NCI-H1417 treated with DMSO at 0.1 percent for 48 hours (cell line): Measurements from ENCODE around the gene PKNOX1.
A peak's percentile ranks its signal among the peaks of the same experiment; 100 is the strongest.
"Not testable (repeated sequence)": the region's sequence is repeated elsewhere in the genome, so short reads cannot be mapped to it uniquely, and the experiment has no call there.

Experiments
- DNase-seq: peaks from one replicate; lab custom pipeline; 2025; lab: John Stamatoyannopoulos, UW

PKNOX1 gene

DNA sequence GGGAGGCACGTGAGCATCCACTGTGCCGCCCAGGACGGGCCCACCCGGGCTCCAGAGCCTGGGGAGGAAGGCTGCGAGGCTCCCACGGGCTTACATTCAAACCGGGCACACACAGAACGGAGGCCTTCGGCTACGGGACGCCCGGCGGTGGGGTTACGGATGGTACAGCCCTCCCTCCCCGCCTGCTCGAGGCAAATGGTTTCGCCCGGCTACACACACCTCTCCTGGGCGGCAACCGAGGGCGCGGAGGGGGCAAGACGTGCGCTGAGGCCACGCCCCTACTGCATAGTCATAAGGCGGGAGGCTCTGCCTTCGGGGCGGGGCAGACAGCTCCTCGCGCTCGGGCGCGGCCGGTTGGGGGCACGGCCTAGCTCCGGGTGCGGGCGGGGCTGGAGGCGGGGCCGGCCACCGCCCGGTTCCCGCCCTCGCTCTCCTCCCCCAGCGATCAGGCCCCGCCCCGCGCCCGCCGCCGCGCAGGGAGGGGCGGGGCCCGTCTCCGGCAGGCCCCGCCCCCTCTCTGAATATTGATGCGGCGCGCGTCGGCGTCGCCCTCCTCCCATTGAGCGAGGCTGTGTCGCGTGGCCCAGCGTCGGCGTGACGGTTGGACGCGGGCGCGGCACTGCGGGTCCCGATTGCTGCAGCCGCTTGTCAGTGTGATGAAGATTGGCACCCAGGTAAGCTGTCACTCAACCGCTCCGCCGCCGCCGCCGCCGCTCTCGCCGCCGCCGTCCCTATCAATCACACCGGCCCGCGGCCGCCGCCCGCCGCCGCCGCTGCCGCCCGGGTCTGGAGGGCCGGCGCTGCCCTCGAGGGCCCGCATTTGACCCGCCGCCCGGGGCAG is at the start of gene PKNOX1:
TSS of gene PKNOX1 (plus strand) at position 572 of the 841 bp plus-strand sequence. CDS start 29,820 bp downstream, outside the sequence.
- peak; percentile 96 for DNase-seq

DNA sequence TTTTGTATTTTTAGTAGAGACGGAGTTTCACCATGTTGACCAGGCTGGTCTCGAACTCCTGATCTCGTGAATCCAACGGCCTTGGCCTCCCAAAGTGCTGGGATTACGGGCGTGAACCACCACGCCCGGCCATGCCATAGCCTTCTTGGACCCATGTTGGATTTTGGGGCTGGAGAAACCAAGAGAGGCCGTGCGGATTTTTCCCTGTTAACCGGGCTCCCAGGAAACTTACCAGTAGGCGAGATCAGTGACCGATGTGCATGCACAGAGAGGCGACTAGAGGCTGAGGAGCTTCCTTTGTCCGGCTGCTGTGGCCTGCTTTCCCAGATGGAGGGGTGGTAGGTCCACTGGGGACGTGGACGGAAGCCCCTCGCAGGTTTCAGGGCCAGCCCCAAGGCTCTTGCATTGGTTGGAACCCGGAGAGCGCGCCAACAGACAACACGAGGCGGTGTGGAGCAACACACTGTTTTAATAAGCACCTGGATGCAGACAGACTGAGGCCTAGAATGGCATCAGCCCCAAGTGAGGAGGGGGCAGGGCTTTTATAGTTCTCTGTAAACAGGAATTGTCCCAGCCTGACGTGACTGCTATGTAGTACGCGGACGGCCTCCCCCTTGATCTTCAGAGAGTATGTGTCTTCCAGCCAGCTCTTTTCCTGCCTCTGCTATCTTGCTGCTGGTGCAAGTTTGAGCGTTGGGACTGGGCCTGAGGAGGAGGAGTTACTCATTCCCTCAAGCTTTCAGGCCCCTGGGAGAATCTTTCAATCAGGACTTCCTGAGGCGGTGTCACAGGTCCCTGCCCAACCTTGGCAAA is 49.0 kb upstream of the PKNOX1 start, which contains the start of gene ERVH48-1:
TSS of gene ERVH48-1 (minus strand) at position 517 of the 813 bp plus-strand sequence. CDS start 6,624 bp downstream, outside the sequence.
- no peak for DNase-seq

- not testable (repeated sequence) for DNase-seq
These were observed 46.7 kb upstream of the PKNOX1 start for GRCh38 chr21:42927474-42928200.

- DNase-seq = no peak
These were observed 44.4 kb upstream of the PKNOX1 start for GRCh38 chr21:42929969-42930368.

GRCh38 chr21:42931560-42932235 is 42.7 kb upstream of the PKNOX1 start:
- no peak for DNase-seq

DNA sequence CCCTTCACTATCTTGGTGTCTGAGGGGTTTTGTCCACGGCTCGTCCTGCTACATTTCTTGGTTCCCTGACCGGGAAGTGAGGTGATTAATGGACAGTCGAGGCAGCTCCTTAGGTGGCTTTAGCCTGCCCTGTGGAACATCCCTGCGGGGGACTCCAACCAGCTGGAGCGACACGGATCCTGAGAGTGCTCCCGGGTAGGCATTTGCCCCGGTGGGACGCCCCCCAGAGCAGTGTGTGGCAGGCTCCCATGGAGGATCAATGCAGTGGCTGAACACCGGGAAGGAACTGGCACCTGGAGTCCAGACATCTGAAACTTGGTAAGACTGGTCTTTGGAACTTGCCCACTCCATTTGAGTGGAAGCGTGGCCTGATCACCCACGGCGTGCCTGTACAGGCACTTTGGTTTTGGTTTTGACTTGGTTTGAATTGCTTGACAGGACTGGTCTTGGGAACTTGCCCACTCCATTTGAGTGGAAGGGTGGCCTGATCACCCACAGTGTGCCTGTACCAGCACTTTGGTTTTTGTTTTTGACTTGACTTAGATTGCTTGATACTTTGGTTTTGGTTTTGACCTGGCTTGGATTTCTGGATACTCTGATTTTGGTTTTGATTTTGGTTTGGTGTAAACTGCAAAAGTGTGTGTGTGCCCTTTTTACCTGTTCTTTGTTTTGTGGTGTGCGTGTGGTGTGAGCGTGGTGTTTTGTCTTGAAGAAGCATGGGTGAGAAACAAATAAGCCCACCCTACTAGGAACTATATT is 41.8 kb upstream of the PKNOX1 start:
- DNase-seq = not testable (repeated sequence)

GRCh38 chr21:42933137-42933970 is 41.0 kb upstream of the PKNOX1 start:
- DNase-seq = not testable (repeated sequence)

DNA sequence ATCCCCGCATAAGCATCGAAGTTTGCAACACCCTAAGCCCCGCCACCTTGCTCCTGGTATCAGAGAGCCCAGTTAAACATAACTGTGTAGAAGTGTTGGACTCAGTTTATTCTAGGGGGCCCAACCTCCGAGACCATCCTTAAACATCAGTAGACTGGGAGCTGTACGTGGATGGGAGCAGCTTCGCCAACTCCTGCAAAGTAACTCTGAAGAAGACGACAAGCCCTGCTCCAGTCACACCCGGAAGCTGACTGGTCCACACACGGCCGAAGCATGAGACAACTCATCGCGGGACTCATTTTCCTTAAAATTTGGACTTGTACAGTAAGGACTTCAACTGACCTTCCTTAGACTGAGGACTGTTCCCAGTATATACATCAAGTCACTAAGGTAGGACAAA is 40.4 kb upstream of the PKNOX1 start:
- not testable (repeated sequence) for DNase-seq

- DNase-seq = not testable (repeated sequence)
These were observed 38.0 kb upstream of the PKNOX1 start for GRCh38 chr21:42936360-42936759.

- not testable (repeated sequence) for DNase-seq
These were observed 37.1 kb upstream of the PKNOX1 start for GRCh38 chr21:42937034-42937940.

DNA sequence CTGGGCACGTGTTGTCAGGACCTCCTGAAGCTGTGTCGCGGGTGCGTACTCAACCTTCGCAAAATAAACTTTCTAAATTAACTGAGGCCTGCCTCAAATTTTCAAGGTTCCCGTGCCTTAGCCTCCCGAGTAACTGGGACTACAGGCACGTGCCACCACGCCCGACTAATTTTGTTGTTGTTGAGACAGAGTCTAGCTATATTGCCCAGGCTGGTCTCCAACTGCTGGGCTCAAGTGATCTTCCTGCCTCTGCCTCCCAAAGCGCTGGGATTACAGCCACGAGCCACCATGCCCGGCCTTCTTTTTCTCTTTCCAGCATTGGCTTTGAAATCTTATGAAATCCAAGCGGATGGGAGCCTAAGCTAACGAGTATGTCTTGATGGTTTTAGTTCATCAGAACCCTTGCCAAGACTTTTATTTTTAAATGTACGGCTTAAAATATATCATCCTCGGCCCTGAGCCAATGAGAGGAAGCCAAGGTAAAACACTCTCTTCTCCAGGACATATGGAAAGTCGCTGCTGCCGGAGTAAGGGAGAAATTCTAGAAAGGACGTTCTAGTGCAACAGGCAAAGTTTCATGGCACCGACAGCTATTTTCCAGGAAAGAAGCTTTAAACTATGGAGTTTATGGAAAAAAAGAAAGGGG is 36.3 kb upstream of the PKNOX1 start:
- DNase-seq = no peak

DNA sequence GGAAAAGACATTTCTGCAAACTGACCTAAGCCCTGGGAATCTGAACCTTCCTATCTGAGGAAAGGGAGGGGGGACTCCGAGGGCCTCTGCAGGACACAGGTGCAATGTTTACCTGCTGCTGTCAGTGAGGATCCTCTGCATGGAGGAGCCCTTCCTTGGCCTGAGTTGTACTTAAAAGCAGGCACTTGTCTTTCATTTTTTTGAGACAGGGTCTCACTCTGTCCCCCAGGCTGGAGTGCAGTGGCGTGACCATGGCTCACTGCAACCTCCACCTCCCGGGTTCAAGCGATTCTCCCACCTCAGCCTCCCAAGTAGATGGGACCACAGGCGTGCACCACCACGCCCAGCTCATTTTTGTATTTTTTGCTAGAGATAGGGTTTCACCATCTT is 35.8 kb upstream of the PKNOX1 start:
- DNase-seq = not testable (repeated sequence)

- no peak for DNase-seq
These were observed 34.6 kb upstream of the PKNOX1 start for GRCh38 chr21:42939582-42940413.

GRCh38 chr21:42941696-42942085 is 32.7 kb upstream of the PKNOX1 start:
- no peak for DNase-seq

- DNase-seq = no peak
These were observed 32.1 kb upstream of the PKNOX1 start for GRCh38 chr21:42942244-42942643.

- DNase-seq = not testable (repeated sequence)
These were observed 25.1 kb upstream of the PKNOX1 start for GRCh38 chr21:42949094-42949755.

DNA sequence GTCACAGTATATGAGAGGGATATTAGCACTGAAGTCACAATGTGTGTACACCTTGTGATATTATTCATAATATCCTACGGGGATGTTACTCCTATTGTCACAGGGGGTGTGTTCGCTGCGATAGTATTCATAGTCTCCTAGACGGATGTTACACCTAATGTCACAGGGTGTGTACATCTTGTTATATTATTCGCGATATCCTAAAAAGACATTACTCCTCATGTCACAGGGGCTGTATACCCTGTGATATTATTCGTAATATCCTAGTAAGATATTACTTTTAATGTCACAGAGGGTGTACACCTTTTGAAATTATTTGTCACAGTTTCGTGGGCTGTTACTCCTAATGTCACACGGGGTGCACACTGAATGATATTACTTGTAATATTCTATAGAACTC is 23.2 kb upstream of the PKNOX1 start:
- not testable (repeated sequence) for DNase-seq
